GM19025 (cell line): Measurements from ENCODE around the gene ANO4.
"Not testable (repeated sequence)": the region's sequence is repeated elsewhere in the genome, so short reads cannot be mapped to it uniquely, and the experiment has no call there.

Experiments used
- ATAC-seq: cut with Tn5 transposase; IDR thresholded peaks from one replicate; pipeline ENCODE4 v1.9.1; 2021; ENCODE audit warnings: mild to moderate bottlenecking, low read depth, moderate library complexity; ENCODE audit not compliant: unreplicated experiment

ANO4 gene

DNA sequence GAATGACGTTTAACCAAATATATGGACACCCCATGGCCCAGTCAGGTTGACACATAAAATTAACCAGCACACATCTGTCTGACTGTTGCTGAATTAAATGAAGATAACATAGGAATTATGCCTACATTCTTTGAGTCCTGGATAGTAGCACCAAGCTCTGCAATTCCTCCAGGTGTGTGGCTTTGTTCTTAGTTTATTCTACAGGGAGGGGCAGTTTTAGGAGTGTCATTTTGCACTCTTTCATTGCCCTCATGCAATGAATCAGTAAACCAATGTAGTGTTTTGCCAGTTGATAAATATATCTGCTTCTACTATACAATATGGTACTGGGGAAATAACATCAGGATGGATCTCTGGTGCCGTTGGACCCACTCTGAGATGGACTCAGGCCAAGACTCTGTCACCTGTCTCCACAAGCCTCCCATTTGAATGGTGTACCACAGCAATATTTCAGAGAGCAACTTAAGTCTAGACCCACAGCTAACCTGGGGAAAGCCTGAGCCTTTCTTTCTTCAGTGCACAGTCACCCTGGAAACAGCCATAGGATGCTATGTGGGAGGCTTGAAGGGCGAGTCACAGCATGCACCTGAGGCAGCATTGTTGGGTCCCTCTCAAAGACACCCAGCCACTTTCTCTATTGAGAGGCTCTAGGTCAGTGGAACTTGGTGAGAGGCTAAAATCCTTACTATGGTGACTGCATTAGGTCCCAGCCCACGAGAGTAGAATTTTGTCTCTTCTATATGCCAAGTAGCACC lies 73.2 kb downstream of the ANO4 start:
- no peak for ATAC-seq

- no peak for ATAC-seq
Observed at GRCh38 chr12:100868487-100868886, 73.9 kb downstream of the ANO4 start.

DNA sequence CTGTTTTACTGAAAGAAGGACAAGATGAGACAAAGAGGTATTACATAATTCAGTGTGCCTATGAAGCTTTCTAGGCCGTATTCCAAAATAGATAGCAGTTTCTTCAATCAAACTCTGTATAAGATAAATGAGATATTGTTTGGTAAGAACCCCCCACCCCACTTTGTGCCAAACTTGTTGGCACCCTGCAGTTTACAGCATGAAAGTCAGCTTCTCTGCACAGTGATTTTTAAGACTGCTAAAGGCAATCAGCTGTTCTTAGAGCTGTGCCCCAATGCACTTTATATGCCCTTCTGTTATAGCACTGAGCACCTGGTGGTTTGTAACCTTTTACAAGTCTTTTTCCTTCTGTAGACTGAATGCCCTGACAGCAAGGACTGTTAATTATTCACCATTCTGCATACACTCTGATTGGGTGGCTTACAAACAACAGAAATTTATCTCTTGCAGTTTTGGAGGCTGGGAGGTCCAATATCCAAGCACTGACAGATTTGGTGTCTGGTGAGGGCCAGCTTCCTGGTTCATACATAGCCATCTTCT lies 76.7 kb downstream of the ANO4 start:
- no peak for ATAC-seq

DNA sequence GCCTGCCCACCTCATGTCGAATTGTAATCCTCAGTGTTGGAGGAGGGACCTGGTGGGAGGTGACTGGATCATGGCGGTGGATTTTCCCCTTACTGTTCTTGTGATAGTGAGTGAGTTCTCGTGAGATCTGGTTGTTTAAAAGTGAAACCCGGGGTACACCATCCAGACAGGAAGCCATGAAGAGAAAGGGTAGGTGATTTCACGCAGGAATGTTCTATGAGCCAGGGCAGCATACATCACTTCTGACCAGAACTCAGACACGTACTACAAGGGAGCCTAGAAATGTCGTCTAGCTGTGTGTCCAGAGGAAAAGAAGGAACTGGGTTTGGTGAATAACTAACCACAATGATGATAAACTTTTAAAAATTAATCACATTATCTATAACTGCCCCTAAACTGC lies 80.6 kb downstream of the ANO4 start:
- no peak for ATAC-seq

- ATAC-seq = no peak
Observed at GRCh38 chr12:100875771-100876170, 81.2 kb downstream of the ANO4 start.

- ATAC-seq = no peak
Observed at GRCh38 chr12:100877776-100878175, 83.2 kb downstream of the ANO4 start.

DNA sequence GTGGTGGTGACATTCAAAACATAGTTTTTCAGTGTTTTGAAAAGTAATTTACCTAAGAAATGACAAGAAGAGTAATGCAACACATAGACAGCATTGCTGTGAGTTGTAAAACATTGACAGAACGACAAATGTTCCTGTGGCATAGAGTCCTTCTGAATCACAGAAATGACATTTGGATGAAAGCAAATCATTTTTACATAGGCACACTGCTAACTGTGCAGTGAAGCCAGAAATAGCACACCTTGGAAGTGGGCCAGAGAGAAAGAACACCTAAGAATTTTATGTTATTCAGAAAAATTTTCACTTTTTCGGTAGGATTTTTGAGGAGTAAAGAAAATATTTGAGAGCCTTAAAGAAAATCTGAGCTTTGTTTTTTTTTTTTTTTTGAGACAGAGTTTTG lies 100.6 kb downstream of the ANO4 start:
- no peak for ATAC-seq

- ATAC-seq = no peak
Observed at GRCh38 chr12:100896192-100896591, 101.6 kb downstream of the ANO4 start.

- ATAC-seq = no peak
Observed at GRCh38 chr12:100897240-100897639, 102.7 kb downstream of the ANO4 start.

DNA sequence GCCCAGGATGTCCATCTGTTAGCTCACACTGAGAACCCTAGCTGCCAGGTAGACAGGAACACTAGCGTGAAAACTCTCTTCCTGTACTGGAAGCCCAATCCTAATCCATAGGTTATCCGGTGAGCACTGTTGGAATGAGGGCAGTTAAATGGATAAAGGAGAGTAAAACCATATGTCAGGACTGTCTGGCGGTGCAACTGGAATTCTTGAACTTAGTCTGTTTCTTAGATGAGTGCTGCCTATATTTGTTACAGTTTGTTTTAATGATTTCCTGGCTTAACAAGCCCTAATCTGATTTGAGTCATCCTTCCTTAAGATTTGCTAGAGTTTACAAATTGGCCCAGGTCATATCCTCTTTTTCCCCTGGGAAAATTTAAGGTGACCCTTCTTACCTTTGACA lies 104.7 kb downstream of the ANO4 start:
- no peak for ATAC-seq

DNA sequence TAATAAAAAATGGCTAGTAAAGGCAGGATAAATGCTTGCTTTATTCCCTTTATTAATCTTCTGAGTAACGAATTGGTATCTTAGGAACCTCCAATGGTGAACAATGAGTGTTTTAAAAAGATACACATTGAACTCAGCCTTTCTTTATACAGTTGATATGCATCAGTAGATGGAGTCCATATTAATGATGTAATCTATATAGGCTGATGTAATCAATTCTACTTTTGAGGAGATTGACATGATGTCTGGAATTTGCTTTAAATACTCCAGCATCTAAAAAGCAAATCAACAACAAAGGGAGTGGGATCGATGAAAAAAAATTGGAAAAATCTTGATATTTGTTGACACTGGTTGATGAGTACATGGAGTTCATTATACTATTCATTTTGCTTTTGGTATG lies 106.2 kb downstream of the ANO4 start:
- ATAC-seq = no peak

DNA sequence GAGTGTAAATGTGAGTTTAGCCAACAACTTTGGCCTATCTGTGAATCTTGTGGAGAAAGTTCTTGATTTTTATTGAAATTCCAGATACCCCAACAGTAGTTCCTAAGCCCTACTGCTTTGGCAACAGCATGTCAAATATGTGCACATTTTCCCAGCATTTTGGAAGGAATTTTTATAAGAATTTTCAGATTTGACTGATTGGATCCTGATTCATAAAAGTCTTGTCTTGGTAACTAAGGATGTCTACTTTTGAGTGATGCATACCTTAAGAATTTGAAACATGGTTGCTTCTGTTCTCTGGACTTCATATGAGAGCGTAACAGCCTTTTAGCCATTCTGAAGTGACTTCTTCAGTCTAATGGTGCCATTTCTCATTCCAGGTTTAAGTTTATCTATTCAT lies 106.7 kb downstream of the ANO4 start:
- no peak for ATAC-seq

DNA sequence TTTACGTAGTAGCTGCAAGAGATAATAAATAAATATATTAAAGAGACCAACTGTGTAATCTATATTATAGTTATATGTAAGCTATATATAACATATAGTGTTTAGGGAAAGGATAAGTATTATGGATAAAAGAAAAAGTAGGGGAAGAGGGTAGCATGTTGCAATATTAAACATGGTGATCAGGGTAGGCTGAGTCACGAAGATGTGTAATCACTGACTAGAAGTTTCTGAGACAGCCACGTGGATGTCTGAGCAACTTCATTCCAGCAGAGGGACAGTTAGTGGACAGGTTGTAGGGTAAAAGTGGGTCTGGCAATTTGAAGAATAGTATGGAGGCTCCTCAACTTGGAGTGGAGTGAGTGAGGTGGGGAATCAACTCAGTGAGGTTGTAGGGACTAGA lies 109.7 kb downstream of the ANO4 start:
- no peak for ATAC-seq

GRCh38 chr12:100908501-100908900 lies 113.9 kb downstream of the ANO4 start:
- no peak for ATAC-seq

DNA sequence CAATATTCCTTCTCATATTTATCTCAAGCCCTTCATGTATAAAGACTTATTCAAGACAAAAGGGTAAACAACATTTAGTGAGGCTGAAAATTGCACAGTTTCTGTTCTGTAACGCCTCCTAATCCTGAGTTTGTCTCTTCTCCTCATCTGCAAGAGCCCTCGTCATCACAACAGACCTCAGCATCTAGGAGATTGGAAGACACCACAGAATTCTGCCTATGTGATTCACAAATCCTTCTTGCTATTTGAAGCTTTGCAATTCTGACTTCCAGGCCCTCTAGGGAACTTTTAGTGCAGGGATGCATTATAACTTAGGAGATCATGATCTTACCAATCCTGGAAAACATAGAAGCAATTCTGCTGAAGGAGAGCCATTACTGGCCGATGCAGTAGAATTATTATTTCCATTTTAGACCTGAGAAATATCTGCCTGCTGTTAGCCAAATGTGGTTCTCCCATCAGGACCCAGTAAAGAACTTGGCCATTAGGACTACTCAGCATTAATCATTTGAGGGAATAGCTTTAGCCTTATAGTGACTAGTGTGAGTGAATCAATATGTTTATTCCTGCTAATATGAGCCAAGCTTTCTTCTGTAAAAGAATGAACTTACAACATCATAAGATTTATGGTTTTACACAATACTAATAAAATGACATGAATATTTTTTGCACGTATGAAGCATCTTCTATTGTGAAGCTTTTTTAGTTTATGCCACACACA lies 119.5 kb downstream of the ANO4 start:
- no peak for ATAC-seq

GRCh38 chr12:100919116-100919515 lies 124.5 kb downstream of the ANO4 start:
- ATAC-seq = no peak

DNA sequence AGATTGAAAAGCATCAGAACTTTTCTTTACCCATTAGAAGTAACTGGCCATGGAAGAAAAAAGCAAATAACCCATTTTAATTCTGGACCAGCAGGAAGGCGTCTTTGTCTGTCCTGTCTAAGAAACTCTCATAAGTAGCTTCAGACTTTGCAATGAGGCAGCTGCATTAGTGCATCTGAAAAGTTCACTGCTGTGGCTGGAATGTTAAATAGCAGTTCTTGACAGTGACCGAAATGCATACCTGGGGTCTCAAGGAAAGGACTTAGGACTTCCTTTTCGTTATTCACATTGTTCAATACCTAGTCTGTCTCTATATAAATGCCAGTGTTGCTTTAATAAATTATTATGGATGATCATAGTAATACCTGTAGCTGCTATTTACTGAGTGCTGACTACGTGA lies 125.9 kb downstream of the ANO4 start:
- no peak for ATAC-seq

DNA sequence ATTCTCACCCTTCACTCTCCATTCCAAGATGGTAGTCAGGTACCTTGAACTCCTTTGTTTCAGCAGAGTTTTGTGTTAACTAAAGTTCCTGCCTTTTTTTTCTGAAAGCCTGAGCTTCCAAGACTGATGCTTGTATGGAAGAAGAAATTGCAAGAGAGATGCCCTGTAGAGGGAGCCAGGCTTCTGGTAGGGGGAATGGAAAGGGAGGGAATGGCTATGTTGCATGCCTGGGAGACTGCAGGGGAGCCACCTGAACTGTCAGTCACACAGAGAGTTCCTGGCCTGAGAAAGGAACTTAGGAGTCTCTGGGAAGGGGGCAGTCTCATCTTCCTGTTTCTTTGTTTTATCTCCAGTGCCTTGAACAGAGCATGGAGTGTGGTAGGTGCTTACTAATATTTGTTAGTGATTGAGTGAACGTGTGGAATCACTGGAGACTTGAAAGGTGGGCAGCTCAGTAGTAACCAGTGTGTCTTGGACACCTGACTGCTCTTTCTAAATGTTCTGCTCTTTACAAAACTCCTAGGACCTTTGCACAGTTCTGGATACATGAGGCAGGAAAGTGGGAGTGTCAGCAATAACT lies 132.2 kb downstream of the ANO4 start:
- ATAC-seq = no peak

GRCh38 chr12:100927826-100928225 lies 133.2 kb downstream of the ANO4 start:
- ATAC-seq = no peak

- no peak for ATAC-seq
Observed at GRCh38 chr12:100932571-100932970, 138.0 kb downstream of the ANO4 start.

GRCh38 chr12:100933531-100933930 lies 139.0 kb downstream of the ANO4 start:
- ATAC-seq = not testable (repeated sequence)

- ATAC-seq = no peak
Observed at GRCh38 chr12:100935929-100936328, 141.4 kb downstream of the ANO4 start.
